SK-N-SH (cell line): ENCODE measurements around the gene TRPC6.

ENCODE experiments used
- FOXM1 ChIP-seq: IDR thresholded peaks from 2 replicates; pipeline ENCODE4 v1.4.0; 2012; ENCODE audit warnings: low read depth, mild to moderate bottlenecking
- GABPA ChIP-seq: IDR thresholded peaks from 2 replicates; pipeline ENCODE4 v1.4.0; 2012; ENCODE audit warnings: low read depth, mild to moderate bottlenecking
- MXI1 ChIP-seq: IDR thresholded peaks from 2 replicates; pipeline ENCODE4 v1.6.1; 2012; ENCODE audit warnings: mild to moderate bottlenecking, low read depth, low read length, improper control_type of control experiment
- NRF1 ChIP-seq: IDR thresholded peaks from 2 replicates; pipeline ENCODE4 v1.6.1; 2012; ENCODE audit warnings: low read depth, mild to moderate bottlenecking, low read length
- POLR2AphosphoS5 ChIP-seq: IDR thresholded peaks from 2 replicates; pipeline ENCODE4 v1.6.1; 2012; ENCODE audit warnings: low read depth, low read length
- TCF12 ChIP-seq: IDR thresholded peaks from 2 replicates; pipeline ENCODE4 v1.4.0; 2012
- YY1 ChIP-seq: IDR thresholded peaks from 2 replicates; pipeline ENCODE4 v1.4.0; 2012; ENCODE audit warnings: low read depth, mild to moderate bottlenecking
- TF ChIP-seq, protein P1 (sequence below): IDR thresholded peaks from 2 replicates; pipeline ENCODE4 v1.6.1; 2012; ENCODE audit warnings: mild to moderate bottlenecking, low read depth, low read length, moderate library complexity
- TF ChIP-seq, protein P2 (sequence below): fragments of 200-600 bp; sonication (generic); IDR thresholded peaks from 2 replicates; pipeline ENCODE4 v1.6.1; 2017; ENCODE audit warnings: antibody characterized with exemption, mild to moderate bottlenecking, moderate library complexity

GRCh38 chr11:101586965-101587364, 3.2 kb upstream of the TRPC6 start:
- TF ChIP-seq YY1 (no peak), NRF1 (no peak), FOXM1 (no peak), TCF12 (no peak), GABPA (no peak), MXI1 (no peak), POLR2AphosphoS5 (no peak)
- TF ChIP-seq, protein P1, sequence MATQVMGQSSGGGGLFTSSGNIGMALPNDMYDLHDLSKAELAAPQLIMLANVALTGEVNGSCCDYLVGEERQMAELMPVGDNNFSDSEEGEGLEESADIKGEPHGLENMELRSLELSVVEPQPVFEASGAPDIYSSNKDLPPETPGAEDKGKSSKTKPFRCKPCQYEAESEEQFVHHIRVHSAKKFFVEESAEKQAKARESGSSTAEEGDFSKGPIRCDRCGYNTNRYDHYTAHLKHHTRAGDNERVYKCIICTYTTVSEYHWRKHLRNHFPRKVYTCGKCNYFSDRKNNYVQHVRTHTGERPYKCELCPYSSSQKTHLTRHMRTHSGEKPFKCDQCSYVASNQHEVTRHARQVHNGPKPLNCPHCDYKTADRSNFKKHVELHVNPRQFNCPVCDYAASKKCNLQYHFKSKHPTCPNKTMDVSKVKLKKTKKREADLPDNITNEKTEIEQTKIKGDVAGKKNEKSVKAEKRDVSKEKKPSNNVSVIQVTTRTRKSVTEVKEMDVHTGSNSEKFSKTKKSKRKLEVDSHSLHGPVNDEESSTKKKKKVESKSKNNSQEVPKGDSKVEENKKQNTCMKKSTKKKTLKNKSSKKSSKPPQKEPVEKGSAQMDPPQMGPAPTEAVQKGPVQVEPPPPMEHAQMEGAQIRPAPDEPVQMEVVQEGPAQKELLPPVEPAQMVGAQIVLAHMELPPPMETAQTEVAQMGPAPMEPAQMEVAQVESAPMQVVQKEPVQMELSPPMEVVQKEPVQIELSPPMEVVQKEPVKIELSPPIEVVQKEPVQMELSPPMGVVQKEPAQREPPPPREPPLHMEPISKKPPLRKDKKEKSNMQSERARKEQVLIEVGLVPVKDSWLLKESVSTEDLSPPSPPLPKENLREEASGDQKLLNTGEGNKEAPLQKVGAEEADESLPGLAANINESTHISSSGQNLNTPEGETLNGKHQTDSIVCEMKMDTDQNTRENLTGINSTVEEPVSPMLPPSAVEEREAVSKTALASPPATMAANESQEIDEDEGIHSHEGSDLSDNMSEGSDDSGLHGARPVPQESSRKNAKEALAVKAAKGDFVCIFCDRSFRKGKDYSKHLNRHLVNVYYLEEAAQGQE: no peak
- TF ChIP-seq, protein P2, sequence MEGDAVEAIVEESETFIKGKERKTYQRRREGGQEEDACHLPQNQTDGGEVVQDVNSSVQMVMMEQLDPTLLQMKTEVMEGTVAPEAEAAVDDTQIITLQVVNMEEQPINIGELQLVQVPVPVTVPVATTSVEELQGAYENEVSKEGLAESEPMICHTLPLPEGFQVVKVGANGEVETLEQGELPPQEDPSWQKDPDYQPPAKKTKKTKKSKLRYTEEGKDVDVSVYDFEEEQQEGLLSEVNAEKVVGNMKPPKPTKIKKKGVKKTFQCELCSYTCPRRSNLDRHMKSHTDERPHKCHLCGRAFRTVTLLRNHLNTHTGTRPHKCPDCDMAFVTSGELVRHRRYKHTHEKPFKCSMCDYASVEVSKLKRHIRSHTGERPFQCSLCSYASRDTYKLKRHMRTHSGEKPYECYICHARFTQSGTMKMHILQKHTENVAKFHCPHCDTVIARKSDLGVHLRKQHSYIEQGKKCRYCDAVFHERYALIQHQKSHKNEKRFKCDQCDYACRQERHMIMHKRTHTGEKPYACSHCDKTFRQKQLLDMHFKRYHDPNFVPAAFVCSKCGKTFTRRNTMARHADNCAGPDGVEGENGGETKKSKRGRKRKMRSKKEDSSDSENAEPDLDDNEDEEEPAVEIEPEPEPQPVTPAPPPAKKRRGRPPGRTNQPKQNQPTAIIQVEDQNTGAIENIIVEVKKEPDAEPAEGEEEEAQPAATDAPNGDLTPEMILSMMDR: no peak
